Ectodermal cell (in vitro differentiated cells): Measurements from ENCODE around the gene SLC16A4. TPM values are rescaled to one million over a fixed set of nuclear protein-coding genes. Genes with fewer than 3 reads are reported as not detected.
A peak's percentile ranks its signal among the peaks of the same experiment; 100 is the strongest.
"Not testable (repeated sequence)": the region's sequence is repeated elsewhere in the genome, so short reads cannot be mapped to it uniquely, and the experiment has no call there.

Source experiments
- H3K27ac ChIP-seq: 2 replicates; pipeline ENCODE4 v1.7.0; 2013; ENCODE audit warnings: mild to moderate bottlenecking, low read depth, low read length; ENCODE audit not compliant: insufficient read depth, poor library complexity, severe bottlenecking
- H3K27me3 ChIP-seq: 2 replicates; pipeline ENCODE4 v1.7.0; 2013; ENCODE audit warnings: mild to moderate bottlenecking, low read length; ENCODE audit not compliant: insufficient read depth, control insufficient read depth, poor library complexity, severe bottlenecking
- H3K36me3 ChIP-seq: one replicate; pipeline ENCODE4 v1.7.0; 2013; ENCODE audit warnings: low read length; ENCODE audit not compliant: control insufficient read depth, insufficient read depth
- H3K4me1 ChIP-seq: one replicate; pipeline ENCODE4 v1.7.0; 2013; ENCODE audit warnings: low read length; ENCODE audit not compliant: control insufficient read depth, insufficient read depth
- H3K4me3 ChIP-seq: 2 replicates; pipeline ENCODE4 v1.7.0; 2013; ENCODE audit warnings: low read depth, low read length, control low read depth; ENCODE audit not compliant: insufficient read depth
- H3K9me3 ChIP-seq: 2 replicates; pipeline ENCODE4 v1.7.0; 2013; ENCODE audit warnings: mild to moderate bottlenecking, low read length, moderate library complexity; ENCODE audit not compliant: control insufficient read depth
- WGBS, 2 experiments: methylation state at CpG; one replicate each; pipeline ENCODE4 v1.1.7; 2013; ENCODE audit warnings: missing lambda C conversion rate in 2 of 2; 5-methylcytosine and 5-hydroxymethylcytosine counted together
- polyA plus RNA-seq, 4 experiments: library from polyadenylated mRNA; stranded (reverse); fragments of 50-300 nt; gene quantifications; one replicate each; pipeline ENCODE4 v1.2.3, GENCODE V29; 2013

The SLC16A4 gene
- polyA plus RNA-seq (2013, experiment 1 of 4) = 3.1 TPM
- polyA plus RNA-seq (2013, experiment 2 of 4) = 3.5 TPM
- 2.2 TPM for polyA plus RNA-seq (2013, experiment 3 of 4)
- polyA plus RNA-seq (2013, experiment 4 of 4) = 2.8 TPM

DNA sequence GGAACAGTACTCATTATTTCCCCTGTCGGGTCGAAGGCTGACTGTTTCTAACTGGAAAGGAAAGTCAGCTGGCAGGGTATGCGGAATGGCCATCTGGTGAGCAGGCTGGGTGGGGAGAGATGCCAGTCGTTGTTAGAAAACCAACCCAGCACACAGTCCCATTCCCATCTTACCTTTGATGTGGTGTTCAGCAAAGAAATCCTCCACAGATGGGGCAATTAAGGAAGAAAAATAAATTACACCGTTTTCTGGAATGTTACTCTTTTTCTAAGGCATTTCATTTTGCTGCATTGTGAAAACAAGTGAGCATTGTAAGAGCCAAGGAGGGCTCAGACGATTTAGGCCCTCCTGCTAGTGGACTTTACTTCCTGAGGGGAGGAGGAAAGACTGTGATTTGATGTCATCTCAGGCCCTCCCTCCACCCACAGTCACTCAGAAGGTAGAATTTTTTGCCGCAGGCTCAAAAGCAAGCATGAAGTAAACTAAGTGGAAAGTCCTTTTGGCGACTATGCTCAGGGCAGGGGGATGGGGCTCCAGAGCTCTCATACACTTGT is at the start of gene SLC16A4:
Gene SLC16A4, minus strand, starts transcription at position 335 of the 554 bp plus-strand sequence. CDS start 1,703 bp downstream, outside the sequence.
- WGBS, 2 experiments = 37 to 47% methylated on average over 8 of the region's 8 CpGs
- Histone ChIP-seq H3K9me3 (no peaks in the 10 kb centered on the region), H3K4me1 (peaks cover 8% of the 10 kb centered on the region), H3K27ac (peak within 1 kb of the TSS; percentile 67), H3K27me3 (no peaks in the 10 kb centered on the region), H3K36me3 (no peaks in the 10 kb centered on the region), H3K4me3 (no peak within 1 kb of the TSS)

GRCh38 chr1:110439873-110440272 is 49.0 kb upstream of the SLC16A4 start:
- H3K4me1 ChIP-seq, H3K4me3 ChIP-seq, H3K36me3 ChIP-seq, H3K27ac ChIP-seq, H3K9me3 ChIP-seq, H3K27me3 ChIP-seq: not testable (repeated sequence)
- 88 to 92% methylated on average over 2 to 3 of the region's 3 CpGs for WGBS, 2 experiments

DNA sequence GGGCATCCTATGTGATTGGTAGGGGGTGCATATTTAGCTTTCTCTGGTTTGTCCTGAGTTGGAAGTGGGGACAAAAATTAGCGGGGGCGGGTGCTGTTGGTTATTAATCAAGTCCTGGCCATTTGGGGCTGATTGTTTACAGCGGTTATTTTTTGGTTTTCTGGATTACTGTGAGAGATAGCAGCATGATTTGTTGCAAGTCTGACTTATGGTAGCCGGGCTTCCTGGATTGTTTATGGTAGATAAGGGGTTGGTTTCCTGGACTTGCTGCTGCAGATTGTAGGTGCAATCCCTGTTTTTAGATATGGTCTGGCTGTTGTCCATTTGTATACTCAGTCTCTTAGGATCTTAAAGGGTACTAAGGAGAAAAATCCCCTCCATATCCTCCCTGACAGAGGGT is 48.1 kb upstream of the SLC16A4 start:
- Histone ChIP-seq H3K4me3 (no peak overlapping the region), H3K4me1 (peaks cover 5% of the 10 kb centered on the region), H3K36me3 (no peaks in the 10 kb centered on the region), H3K27ac (no peak overlapping the region), H3K27me3 (no peaks in the 10 kb centered on the region), H3K9me3 (no peaks in the 10 kb centered on the region)
- WGBS, 2 experiments = 90 to 97% methylated on average over 4 of the region's 4 CpGs

DNA sequence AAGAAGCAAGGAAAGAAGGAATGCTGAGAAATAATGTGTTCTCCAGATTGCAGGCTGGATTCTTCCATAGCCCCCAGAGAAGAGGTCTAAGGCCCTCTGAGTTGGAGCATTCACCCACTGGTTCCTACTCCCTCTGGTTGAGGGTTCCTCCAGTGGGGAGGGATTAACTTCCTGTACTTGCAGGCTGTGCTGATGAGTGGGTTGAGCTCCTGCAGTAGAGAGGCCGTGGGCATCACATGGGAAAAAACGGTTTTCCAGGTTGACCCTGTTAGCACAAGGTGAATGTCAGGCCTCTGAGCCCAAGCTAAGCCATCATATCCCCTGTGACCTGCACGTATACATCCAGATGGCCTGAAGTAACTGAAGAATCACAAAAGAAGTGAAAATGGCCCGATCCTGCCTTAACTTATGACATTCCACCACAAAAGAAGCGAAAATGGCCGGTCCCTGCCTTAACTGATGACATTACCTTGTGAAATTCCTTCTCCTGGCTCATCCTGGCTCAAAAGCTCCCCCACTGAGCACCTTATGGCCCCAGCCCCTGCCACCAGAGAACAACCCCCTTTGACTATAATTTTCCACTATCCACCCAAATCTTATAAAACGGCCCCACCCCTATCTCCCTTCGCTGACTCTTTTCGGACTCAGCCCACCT is 46.9 kb upstream of the SLC16A4 start:
- not testable (repeated sequence) for H3K9me3 ChIP-seq, H3K4me3 ChIP-seq, H3K27ac ChIP-seq, H3K27me3 ChIP-seq, H3K4me1 ChIP-seq, H3K36me3 ChIP-seq
- WGBS, 2 experiments = 82 to 87% methylated on average over 9 of the region's 9 CpGs

DNA sequence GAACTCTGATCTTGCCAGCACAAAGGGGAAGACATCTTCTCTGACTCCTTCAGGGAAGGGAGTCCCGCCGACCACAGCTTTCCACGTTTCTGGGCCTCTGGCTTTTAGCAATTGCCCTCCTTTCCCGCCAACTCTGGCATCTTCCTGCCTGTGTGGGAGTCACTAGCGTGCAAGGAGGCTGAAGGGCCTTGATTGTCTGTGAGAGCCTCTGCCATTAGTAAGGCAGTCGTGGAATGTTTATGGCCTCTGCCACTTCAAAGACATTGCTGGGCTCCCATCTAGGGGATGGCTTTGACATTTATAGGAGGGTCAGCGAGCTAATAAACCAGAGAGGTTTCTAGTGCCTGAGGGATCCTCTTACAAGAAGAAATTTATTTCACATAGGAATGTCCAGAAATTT is 45.8 kb upstream of the SLC16A4 start:
- peaks cover 7% of the 10 kb centered on the region for H3K4me1 ChIP-seq
- 75 to 78% methylated on average over 7 of the region's 7 CpGs for WGBS, 2 experiments
- H3K4me3 ChIP-seq = no peak overlapping the region
- H3K27me3 ChIP-seq = no peaks in the 10 kb centered on the region
- no peaks in the 10 kb centered on the region for H3K9me3 ChIP-seq
- H3K27ac ChIP-seq = no peak overlapping the region
- H3K36me3 ChIP-seq = no peaks in the 10 kb centered on the region

DNA sequence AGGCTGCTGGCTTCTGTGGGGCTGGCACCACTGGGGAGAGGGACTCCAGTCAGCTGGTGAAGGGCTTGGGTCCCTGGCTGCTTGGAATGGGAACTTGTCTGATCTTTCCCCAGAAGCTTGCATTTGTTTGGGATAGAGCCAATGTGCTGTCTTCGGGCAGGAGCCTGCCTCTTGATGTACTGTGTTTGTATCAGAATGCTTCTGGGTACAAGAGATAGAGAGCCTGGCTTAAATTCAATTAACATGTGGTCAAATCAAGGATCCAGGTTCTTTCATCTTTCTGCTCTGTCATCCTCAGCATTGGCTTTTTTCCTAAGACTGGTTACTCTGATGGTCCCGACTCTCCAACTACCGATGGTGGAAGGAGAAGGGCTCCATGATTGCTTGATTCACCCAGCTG is 44.1 kb upstream of the SLC16A4 start:
- no peaks in the 10 kb centered on the region for H3K36me3 ChIP-seq
- 96 to 98% methylated on average over 3 of the region's 3 CpGs for WGBS, 2 experiments
- H3K27ac ChIP-seq = no peak overlapping the region
- no peaks in the 10 kb centered on the region for H3K9me3 ChIP-seq
- no peaks in the 10 kb centered on the region for H3K27me3 ChIP-seq
- no peak overlapping the region for H3K4me3 ChIP-seq
- H3K4me1 ChIP-seq = peaks cover 7% of the 10 kb centered on the region

GRCh38 chr1:110433803-110434202 is 43.0 kb upstream of the SLC16A4 start:
- Histone ChIP-seq H3K27me3 (no peaks in the 10 kb centered on the region), H3K4me3 (no peak overlapping the region), H3K4me1 (peaks cover 7% of the 10 kb centered on the region), H3K9me3 (no peaks in the 10 kb centered on the region), H3K27ac (no peak overlapping the region), H3K36me3 (no peaks in the 10 kb centered on the region)
- 14 to 15% methylated on average over 3 of the region's 3 CpGs for WGBS, 2 experiments

DNA sequence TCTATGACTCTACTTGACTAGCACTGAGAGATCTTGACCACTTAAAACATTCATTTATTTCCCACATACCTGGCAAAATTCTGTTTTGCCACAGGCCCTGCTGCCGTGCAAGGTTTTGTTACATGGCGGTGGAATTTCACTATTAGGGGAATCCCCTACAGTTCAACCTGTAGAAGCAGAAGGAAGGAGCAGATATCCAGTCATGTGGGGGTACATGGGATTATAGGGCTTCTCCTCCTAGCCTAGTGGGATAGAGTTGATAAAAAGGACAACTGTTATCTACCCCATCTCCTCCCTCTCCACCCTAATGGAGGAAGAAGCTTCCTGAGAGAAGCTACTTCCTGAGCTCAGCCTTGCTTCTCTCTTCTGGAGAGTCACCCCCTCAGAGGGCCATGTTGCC is 42.4 kb upstream of the SLC16A4 start:
- Histone ChIP-seq H3K4me1 (peaks cover 7% of the 10 kb centered on the region), H3K9me3 (no peaks in the 10 kb centered on the region), H3K4me3 (no peak overlapping the region), H3K36me3 (no peaks in the 10 kb centered on the region), H3K27me3 (no peaks in the 10 kb centered on the region), H3K27ac (no peak overlapping the region)
- 93 to 96% methylated on average over 2 of the region's 2 CpGs for WGBS, 2 experiments

DNA sequence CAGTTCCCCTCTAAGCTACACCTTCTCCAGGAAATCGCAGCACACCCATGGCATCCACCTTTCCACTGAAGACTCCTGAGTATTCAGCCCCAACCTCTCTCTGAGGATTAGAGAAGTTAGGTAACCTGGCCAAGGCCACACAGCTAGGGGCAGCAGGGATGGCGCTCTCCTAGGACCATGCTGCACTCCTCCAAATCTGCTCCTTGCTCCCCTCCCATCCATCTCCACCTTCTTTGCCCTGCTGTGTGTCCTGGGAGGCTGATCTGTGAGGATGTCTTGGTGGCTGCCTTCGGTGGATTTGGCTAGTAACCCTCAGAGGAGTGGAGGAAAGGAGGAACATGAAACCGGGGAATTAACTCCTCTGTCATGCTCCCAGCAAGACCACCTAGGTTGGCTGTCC is 40.1 kb upstream of the SLC16A4 start:
- WGBS, 2 experiments = 88 to 94% methylated on average over 4 of the region's 4 CpGs

GRCh38 chr1:110430366-110430765 is 39.5 kb upstream of the SLC16A4 start:
- 86 to 88% methylated on average over 6 of the region's 6 CpGs for WGBS, 2 experiments

More for the DNA sequence above, 40.1 kb upstream of the SLC16A4 start:
- no peaks in the 10 kb centered on the region for H3K27me3 ChIP-seq
- no peak overlapping the region for H3K27ac ChIP-seq
- no peak overlapping the region for H3K4me3 ChIP-seq
- H3K4me1 ChIP-seq = peaks cover 7% of the 10 kb centered on the region
- H3K36me3 ChIP-seq = no peaks in the 10 kb centered on the region
- H3K9me3 ChIP-seq = no peaks in the 10 kb centered on the region

More at GRCh38 chr1:110430366-110430765, 39.5 kb upstream of the SLC16A4 start:
- no peaks in the 10 kb centered on the region for H3K27me3 ChIP-seq
- H3K27ac ChIP-seq = no peak overlapping the region
- no peaks in the 10 kb centered on the region for H3K9me3 ChIP-seq
- no peaks in the 10 kb centered on the region for H3K36me3 ChIP-seq
- H3K4me1 ChIP-seq = peaks cover 7% of the 10 kb centered on the region
- no peak overlapping the region for H3K4me3 ChIP-seq
